Hematopoietic multipotent progenitor cell treated with erythropoietin and hydrocortisone succinate and interleukin-3 and kit ligand, for 15 days (in vitro differentiated cells): Measurements from ENCODE around the gene PHAF1.

ENCODE experiments used
- DNase-seq: peaks from one replicate; pipeline ENCODE4 v3.0.0-alpha.2; 2015; ENCODE audit warnings: low spot score

Gene PHAF1

GRCh38 chr16:67147437-67148140 is 37.8 kb downstream of the PHAF1 start:
- no peak for DNase-seq

- no peak for DNase-seq
These were observed 38.5 kb downstream of the PHAF1 start for GRCh38 chr16:67148221-67148620.

GRCh38 chr16:67148656-67149275 is 39.0 kb downstream of the PHAF1 start:
- DNase-seq, result no peak

GRCh38 chr16:67149276-67150046 is 39.7 kb downstream of the PHAF1 start:
- DNase-seq, result no peak

GRCh38 chr16:67150047-67150832 is 40.5 kb downstream of the PHAF1 start:
- DNase-seq, result no peak

GRCh38 chr16:67150833-67151396 is 41.2 kb downstream of the PHAF1 start, which contains the start of gene B3GNT9:
Gene B3GNT9 (minus strand): TSS chr16:67150998. CDS start chr16:67150485, 513 bp downstream.
- DNase-seq, result no peak

- no peak for DNase-seq
These were observed 41.8 kb downstream of the PHAF1 start for GRCh38 chr16:67151431-67152097.

GRCh38 chr16:67154578-67155294 is 45.0 kb downstream of the PHAF1 start:
- no peak for DNase-seq

GRCh38 chr16:67155295-67156142 is 45.8 kb downstream of the PHAF1 start:
- peak; percentile 78 for DNase-seq

GRCh38 chr16:67156143-67156844 is 46.6 kb downstream of the PHAF1 start:
- no peak for DNase-seq

- no peak for DNase-seq
These were observed 47.5 kb downstream of the PHAF1 start for GRCh38 chr16:67157106-67157748.

GRCh38 chr16:67157892-67158635 is 48.3 kb downstream of the PHAF1 start:
- no peak for DNase-seq

GRCh38 chr16:67158637-67159600 is 49.2 kb downstream of the PHAF1 start:
- DNase-seq, result peak; percentile 36

- DNase-seq, result no peak
These were observed 51.9 kb downstream of the PHAF1 start for GRCh38 chr16:67161595-67162058.

GRCh38 chr16:67162506-67163163 is 52.9 kb downstream of the PHAF1 start:
- DNase-seq, result no peak
